B cell (primary cell): ENCODE results near the gene IRAK2. TPM values are rescaled to one million over a fixed set of nuclear protein-coding genes. Genes with fewer than 3 reads are reported as not detected.

Experiments
- ATAC-seq: fragments of 200-7000 bp; cut with Tn5 transposase; one replicate; pipeline ENCODE4 v1.10.0; 2021; ENCODE audit warnings: low read depth, mild to moderate bottlenecking, moderate number of reproducible peaks, moderate library complexity
- CTCF ChIA-PET: fragments of 350-600 bp; sonication (Branson Sonifier 250); formaldehyde crosslinking; loops from one replicate; lab custom pipeline; 2021; ENCODE audit warnings: antibody characterized with exemption, inconsistent platforms; lab: Charles Lee
- POLR2A ChIA-PET: fragments of 350-600 bp; sonication (Branson Sonifier 250); formaldehyde crosslinking; loops from one replicate; lab custom pipeline; 2021; ENCODE audit warnings: antibody characterized with exemption; lab: Charles Lee
- DNase-seq: peaks from one replicate; pipeline ENCODE4 v3.0.0; 2013
- H2AFZ ChIP-seq: 2 replicates; pipeline ENCODE4 v1.6.1; 2012; ENCODE audit warnings: mild to moderate bottlenecking, low read depth, low read length; ENCODE audit not compliant: insufficient read depth, poor library complexity, severe bottlenecking
- H3K27ac ChIP-seq, 2 donors: 1 replicate in 1 of 2; 2 replicates in 1 of 2; pipeline ENCODE4 v1.5.1; 2012 to 2013; ENCODE audit warnings: low read length in 2 of 2, mild to moderate bottlenecking in 2 of 2, moderate library complexity in 1 of 2
- H3K27me3 ChIP-seq, 4 experiments: fragments of 200-600 bp in 1 of 4; sonication (generic) in 1 of 4; replicated peaks in 1 of 4; 1 replicate in 2 of 4; 2 replicates in 2 of 4; pipeline versions ENCODE4 v1.6.1 to v1.7.0; 2013 to 2016; ENCODE audit warnings: low read length in 3 of 4, mild to moderate bottlenecking in 2 of 4, mixed read lengths in 1 of 4, moderate library complexity in 1 of 4; ENCODE audit not compliant: insufficient read depth in 4 of 4, control insufficient read depth in 3 of 4; ENCODE audit errors: control extremely low read depth in 1 of 4
- H3K36me3 ChIP-seq, 2 experiments: replicated peaks in 1 of 2; 1 replicate in 1 of 2; 2 replicates in 1 of 2; pipeline versions ENCODE4 v1.6.1 to v1.7.1; 2013; ENCODE audit warnings: low read length in 1 of 2; ENCODE audit not compliant: insufficient read depth in 2 of 2, control insufficient read depth in 1 of 2; ENCODE audit errors: control extremely low read depth in 1 of 2, extremely low read depth in 1 of 2
- H3K4me1 ChIP-seq, 2 donors: fragments of 200-600 bp in 1 of 2; sonication (generic) in 1 of 2; 1 replicate in 1 of 2; 2 replicates in 1 of 2; pipeline versions ENCODE4 v1.5.1 to v1.6.1; 2013 to 2017; ENCODE audit warnings: low read length in 2 of 2; ENCODE audit not compliant: control insufficient read depth in 2 of 2, insufficient read depth in 2 of 2
- H3K4me2 ChIP-seq: replicated peaks from 2 replicates; pipeline ENCODE3; 2012; ENCODE audit warnings: mild to moderate bottlenecking, low read depth, low read length; ENCODE audit not compliant: poor library complexity, severe bottlenecking
- H3K4me3 ChIP-seq, 5 experiments: fragments of 200-600 bp in 1 of 5; sonication (generic) in 1 of 5; 1 replicate in 3 of 5; 2 replicates in 2 of 5; pipeline versions ENCODE4 v1.5.1 to v1.7.0; 2011 to 2016; ENCODE audit warnings: low read length in 4 of 5, mild to moderate bottlenecking in 4 of 5, low read depth in 2 of 5, control low read depth in 1 of 5, moderate library complexity in 1 of 5; ENCODE audit not compliant: insufficient read depth in 1 of 5; ENCODE audit errors: control extremely low read depth in 1 of 5, extremely low read depth in 1 of 5
- H3K79me2 ChIP-seq: fragments of 200-600 bp; sonication (generic); one replicate; pipeline ENCODE4 v1.6.0; 2016; ENCODE audit warnings: low read length; ENCODE audit not compliant: control insufficient read depth, insufficient read depth
- H3K9ac ChIP-seq: fragments of 200-600 bp; sonication (generic); 2 replicates; pipeline ENCODE4 v1.6.1; 2017; ENCODE audit warnings: mild to moderate bottlenecking, low read length, moderate library complexity
- H3K9me3 ChIP-seq, 3 donors: one replicate each; pipeline versions ENCODE4 v1.6.1 to v1.7.1; 2013; ENCODE audit warnings: low read length in 2 of 3; ENCODE audit not compliant: control insufficient read depth in 2 of 3, insufficient read depth in 1 of 3; ENCODE audit errors: control extremely low read depth in 1 of 3
- H4K20me1 ChIP-seq: 2 replicates; pipeline ENCODE4 v1.6.0; 2012; ENCODE audit warnings: mild to moderate bottlenecking, low read length; ENCODE audit not compliant: insufficient read depth, control insufficient read depth, poor library complexity, severe bottlenecking
- H3K27ac Mint-ChIP-seq: one replicate; pipeline ENCODE4 v1.8.0; 2021; ENCODE audit warnings: mixed read lengths
- H3K27me3 Mint-ChIP-seq: one replicate; pipeline ENCODE4 v1.8.0; 2021; ENCODE audit warnings: mixed read lengths
- H3K4me1 Mint-ChIP-seq: one replicate; pipeline ENCODE4 v1.8.0; 2021; ENCODE audit warnings: mixed read lengths
- H3K4me3 Mint-ChIP-seq: one replicate; pipeline ENCODE4 v1.8.0; 2021; ENCODE audit warnings: mixed read lengths
- H3K9me3 Mint-ChIP-seq: one replicate; pipeline ENCODE4 v1.8.0; 2022; ENCODE audit warnings: mixed read lengths; ENCODE audit not compliant: insufficient read depth
- EZH2 ChIP-seq: IDR thresholded peaks from 2 replicates; pipeline ENCODE4 v1.6.1; 2012; ENCODE audit warnings: borderline replicate concordance, low read depth, mild to moderate bottlenecking, moderate library complexity, low read length; ENCODE audit not compliant: insufficient read depth, poor library complexity, severe bottlenecking
- WGBS: methylation state at CpG from one replicate; pipeline ENCODE4 v1.1.5; 2013; ENCODE audit warnings: missing lambda C conversion rate; ENCODE audit not compliant: insufficient coverage; 5-methylcytosine and 5-hydroxymethylcytosine counted together
- intact Hi-C: fragments of 100-400 bp; cut with micrococcal nuclease; formaldehyde crosslinking; loops from one replicate; pipeline ENCODE4 v1.10.0; 2022
- polyA plus RNA-seq: library from polyadenylated mRNA; depleted of rRNA; stranded (reverse); fragments of >200 nt; gene quantifications from 2 replicates; pipeline ENCODE4 v1.2.3, GENCODE V29; 2012
- total RNA-seq, 2 donors: library from RNA; stranded (reverse); fragments of 120-200 nt in 1 of 2; gene quantifications; 1 replicate in 1 of 2; 2 replicates in 1 of 2; pipeline versions ENCODE4 v1.2.3 to v1.2.4, GENCODE V29; 2013 to 2022
- TF ChIP-seq, protein P1 (sequence below): fragments of 200-600 bp; IDR thresholded peaks from one replicate; pipeline ENCODE4 v1.8.0; 2022; ENCODE audit warnings: antibody characterized with exemption, mild to moderate bottlenecking

Gene IRAK2
- total and polyA plus RNA-seq, 2 donors (not counting 1 experiment from before 2014, with no cell fraction given) = 11.8 to 23.2 TPM

DNA sequence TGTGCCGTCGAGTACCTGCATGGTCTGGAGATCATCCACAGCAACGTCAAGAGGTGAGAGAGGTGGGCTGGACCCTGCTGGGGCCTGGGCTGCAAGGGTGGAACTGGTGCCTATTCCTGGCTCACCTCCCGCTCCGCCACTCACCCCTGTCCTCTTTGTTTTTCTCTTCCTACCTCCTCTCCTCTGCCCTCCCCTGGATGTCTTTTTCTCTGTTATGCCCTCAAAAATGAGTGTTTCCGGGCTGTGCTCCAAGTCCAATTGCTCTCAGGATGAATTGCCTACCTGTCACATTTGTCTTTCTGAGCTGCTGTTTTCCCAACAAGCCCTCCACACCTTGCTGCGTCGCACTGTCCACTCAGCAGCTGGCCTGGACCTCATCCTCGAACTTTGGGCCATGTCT is 55.0 kb downstream of the IRAK2 start:
- DNase-seq (no peak), ATAC-seq (no peak)
- CTCF ChIA-PET = interaction anchor here (0.7 to 1.9 kb wide), 4 partner anchors 20 to 28 kb away, joined by 3 to 10 read pairs (median 6); no protein-coding TSS in a partner anchor
- H3K79me2 ChIP-seq = no peaks in the 10 kb centered on the region
- no peak overlapping the region for H2AFZ ChIP-seq
- no peaks in the 10 kb centered on the region for H3K27me3 ChIP-seq
- peak overlapping the region in 1 of 2 donors; percentile 47 for H3K27ac ChIP-seq
- TF ChIP-seq EZH2 = no peak
- TF ChIP-seq, protein P1, sequence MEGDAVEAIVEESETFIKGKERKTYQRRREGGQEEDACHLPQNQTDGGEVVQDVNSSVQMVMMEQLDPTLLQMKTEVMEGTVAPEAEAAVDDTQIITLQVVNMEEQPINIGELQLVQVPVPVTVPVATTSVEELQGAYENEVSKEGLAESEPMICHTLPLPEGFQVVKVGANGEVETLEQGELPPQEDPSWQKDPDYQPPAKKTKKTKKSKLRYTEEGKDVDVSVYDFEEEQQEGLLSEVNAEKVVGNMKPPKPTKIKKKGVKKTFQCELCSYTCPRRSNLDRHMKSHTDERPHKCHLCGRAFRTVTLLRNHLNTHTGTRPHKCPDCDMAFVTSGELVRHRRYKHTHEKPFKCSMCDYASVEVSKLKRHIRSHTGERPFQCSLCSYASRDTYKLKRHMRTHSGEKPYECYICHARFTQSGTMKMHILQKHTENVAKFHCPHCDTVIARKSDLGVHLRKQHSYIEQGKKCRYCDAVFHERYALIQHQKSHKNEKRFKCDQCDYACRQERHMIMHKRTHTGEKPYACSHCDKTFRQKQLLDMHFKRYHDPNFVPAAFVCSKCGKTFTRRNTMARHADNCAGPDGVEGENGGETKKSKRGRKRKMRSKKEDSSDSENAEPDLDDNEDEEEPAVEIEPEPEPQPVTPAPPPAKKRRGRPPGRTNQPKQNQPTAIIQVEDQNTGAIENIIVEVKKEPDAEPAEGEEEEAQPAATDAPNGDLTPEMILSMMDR = no peak
- H3K9ac ChIP-seq = no peak overlapping the region
- POLR2A ChIA-PET = interaction anchor here (0.6 to 1.6 kb wide), 4 partner anchors 20 to 71 kb away, joined by 3 to 7 read pairs (median 5); no protein-coding TSS in a partner anchor
- Mint-ChIP-seq H3K9me3 (no peaks in the 10 kb centered on the region), H3K27me3 (no peaks in the 10 kb centered on the region), H3K4me1 (peaks cover 49% of the 10 kb centered on the region), H3K27ac (peak overlapping the region; percentile 81), H3K4me3 (no peak overlapping the region)
- H3K4me3 ChIP-seq = no peak overlapping the region
- peaks cover 34 to 49% of the 10 kb centered on the region in 2 donors for H3K4me1 ChIP-seq
- 98% methylated on average over 8 of the region's 9 CpGs for WGBS
- intact Hi-C loops = loop anchor here (5.0 kb wide), 1 partner anchor 37 kb away; no protein-coding TSS in a partner anchor
- H3K4me2 ChIP-seq = no peak overlapping the region
- peaks cover 0 to 6% (median 2%) of the 10 kb centered on the region in 3 donors for H3K9me3 ChIP-seq
- no peaks in the 10 kb centered on the region for H4K20me1 ChIP-seq
- peaks cover 1 to 25% of the 10 kb centered on the region in 2 experiments for H3K36me3 ChIP-seq
